GM23338 (cell line): ENCODE results near the gene MCC.

Experiments
- CREB1 ChIP-seq: fragments of 250-450 bp; sonication (Bioruptor Pico); IDR thresholded peaks from 2 replicates; pipeline ENCODE4 v1.5.0; 2020; ENCODE audit warnings: low read depth, mild to moderate bottlenecking, moderate library complexity
- EZH2 ChIP-seq: fragments of 200-600 bp; sonication (generic); IDR thresholded peaks from one replicate; pipeline ENCODE4 v1.8.0; 2017; ENCODE audit warnings: antibody characterized with exemption, mild to moderate bottlenecking, low read depth; ENCODE audit not compliant: unreplicated experiment
- EZH2phosphoT487 ChIP-seq: fragments of 200-600 bp; sonication (generic); IDR thresholded peaks from one replicate; pipeline ENCODE4 v1.8.1; 2018; ENCODE audit warnings: antibody characterized with exemption; ENCODE audit not compliant: unreplicated experiment
- JUNB ChIP-seq: IDR thresholded peaks from one replicate; pipeline ENCODE4 v1.6.1; 2016; ENCODE audit warnings: antibody characterized with exemption; ENCODE audit not compliant: unreplicated experiment
- NANOG ChIP-seq: IDR thresholded peaks from 2 replicates; pipeline ENCODE4 v1.6.1; 2016; ENCODE audit warnings: antibody characterized with exemption, borderline replicate concordance
- POLR2AphosphoS5 ChIP-seq: IDR thresholded peaks from 2 replicates; pipeline ENCODE4 v1.6.1; 2016; ENCODE audit warnings: antibody characterized with exemption, low read depth
- STAT1 ChIP-seq: IDR thresholded peaks from one replicate; pipeline ENCODE4 v1.6.1; 2016; ENCODE audit warnings: antibody characterized with exemption; ENCODE audit not compliant: unreplicated experiment
- ZNF114 ChIP-seq: fragments of 250-450 bp; sonication (Bioruptor Pico); IDR thresholded peaks from 2 replicates; pipeline ENCODE4 v1.5.0; 2020; ENCODE audit warnings: mild to moderate bottlenecking, moderate library complexity
- ZNF331 ChIP-seq: fragments of 250-450 bp; sonication (Bioruptor Pico); IDR thresholded peaks from 2 replicates; pipeline ENCODE4 v1.5.0; 2020; ENCODE audit warnings: low read depth, mild to moderate bottlenecking, moderate library complexity
- TF ChIP-seq, protein P1 (sequence below), 2 experiments: fragments of 200-600 bp in 1 of 2; sonication (generic) in 1 of 2; conservative IDR thresholded peaks; 2 replicates each; pipeline versions ENCODE4 v1.5.1 to v1.6.1; 2016 to 2017; ENCODE audit warnings: antibody characterized with exemption in 2 of 2, low read depth in 2 of 2, mild to moderate bottlenecking in 2 of 2, moderate library complexity in 1 of 2
- TF ChIP-seq, protein P2 (sequence below): IDR thresholded peaks from one replicate; pipeline ENCODE4 v1.6.1; 2018; ENCODE audit warnings: antibody characterized with exemption; ENCODE audit not compliant: unreplicated experiment
- TF ChIP-seq, protein P3 (sequence below): IDR thresholded peaks from 2 replicates; pipeline ENCODE4 v1.6.1; 2016; ENCODE audit warnings: antibody characterized with exemption

DNA sequence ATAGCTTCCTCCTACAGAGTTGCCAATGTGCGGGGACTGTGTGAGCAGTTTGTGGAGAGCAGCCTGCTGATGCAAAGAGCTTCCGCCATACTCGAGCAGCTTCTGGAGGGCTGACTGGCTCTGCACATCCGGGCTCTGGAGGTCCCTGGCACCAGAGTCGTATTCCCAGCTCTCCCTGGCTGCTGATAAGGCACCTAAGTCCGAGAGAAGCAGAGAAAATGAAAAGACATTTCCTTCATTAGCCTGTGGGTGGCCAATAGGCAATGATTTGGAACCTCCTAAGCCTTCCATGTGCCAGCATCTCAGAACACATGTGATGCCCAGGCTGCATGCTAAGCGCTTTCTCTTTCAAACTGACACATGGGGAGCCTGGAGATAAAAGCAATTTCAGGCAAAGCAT lies 147.7 kb downstream of the MCC start:
- TF ChIP-seq EZH2 (no peak), NANOG (no peak), POLR2AphosphoS5 (no peak), EZH2phosphoT487 (no peak), STAT1 (no peak), CREB1 (no peak), ZNF331 (CRISPR knock-in tag) (no peak), JUNB (no peak), ZNF114 (CRISPR knock-in tag) (no peak)
- TF ChIP-seq, protein P1, sequence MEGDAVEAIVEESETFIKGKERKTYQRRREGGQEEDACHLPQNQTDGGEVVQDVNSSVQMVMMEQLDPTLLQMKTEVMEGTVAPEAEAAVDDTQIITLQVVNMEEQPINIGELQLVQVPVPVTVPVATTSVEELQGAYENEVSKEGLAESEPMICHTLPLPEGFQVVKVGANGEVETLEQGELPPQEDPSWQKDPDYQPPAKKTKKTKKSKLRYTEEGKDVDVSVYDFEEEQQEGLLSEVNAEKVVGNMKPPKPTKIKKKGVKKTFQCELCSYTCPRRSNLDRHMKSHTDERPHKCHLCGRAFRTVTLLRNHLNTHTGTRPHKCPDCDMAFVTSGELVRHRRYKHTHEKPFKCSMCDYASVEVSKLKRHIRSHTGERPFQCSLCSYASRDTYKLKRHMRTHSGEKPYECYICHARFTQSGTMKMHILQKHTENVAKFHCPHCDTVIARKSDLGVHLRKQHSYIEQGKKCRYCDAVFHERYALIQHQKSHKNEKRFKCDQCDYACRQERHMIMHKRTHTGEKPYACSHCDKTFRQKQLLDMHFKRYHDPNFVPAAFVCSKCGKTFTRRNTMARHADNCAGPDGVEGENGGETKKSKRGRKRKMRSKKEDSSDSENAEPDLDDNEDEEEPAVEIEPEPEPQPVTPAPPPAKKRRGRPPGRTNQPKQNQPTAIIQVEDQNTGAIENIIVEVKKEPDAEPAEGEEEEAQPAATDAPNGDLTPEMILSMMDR (conservative IDR thresholded peaks at IDR 0.05; ENCODE audit: low read depth in 2 of 2) = peak; percentile 6 to 16; a peak in 1 of 4 replicates
- TF ChIP-seq, protein P2, sequence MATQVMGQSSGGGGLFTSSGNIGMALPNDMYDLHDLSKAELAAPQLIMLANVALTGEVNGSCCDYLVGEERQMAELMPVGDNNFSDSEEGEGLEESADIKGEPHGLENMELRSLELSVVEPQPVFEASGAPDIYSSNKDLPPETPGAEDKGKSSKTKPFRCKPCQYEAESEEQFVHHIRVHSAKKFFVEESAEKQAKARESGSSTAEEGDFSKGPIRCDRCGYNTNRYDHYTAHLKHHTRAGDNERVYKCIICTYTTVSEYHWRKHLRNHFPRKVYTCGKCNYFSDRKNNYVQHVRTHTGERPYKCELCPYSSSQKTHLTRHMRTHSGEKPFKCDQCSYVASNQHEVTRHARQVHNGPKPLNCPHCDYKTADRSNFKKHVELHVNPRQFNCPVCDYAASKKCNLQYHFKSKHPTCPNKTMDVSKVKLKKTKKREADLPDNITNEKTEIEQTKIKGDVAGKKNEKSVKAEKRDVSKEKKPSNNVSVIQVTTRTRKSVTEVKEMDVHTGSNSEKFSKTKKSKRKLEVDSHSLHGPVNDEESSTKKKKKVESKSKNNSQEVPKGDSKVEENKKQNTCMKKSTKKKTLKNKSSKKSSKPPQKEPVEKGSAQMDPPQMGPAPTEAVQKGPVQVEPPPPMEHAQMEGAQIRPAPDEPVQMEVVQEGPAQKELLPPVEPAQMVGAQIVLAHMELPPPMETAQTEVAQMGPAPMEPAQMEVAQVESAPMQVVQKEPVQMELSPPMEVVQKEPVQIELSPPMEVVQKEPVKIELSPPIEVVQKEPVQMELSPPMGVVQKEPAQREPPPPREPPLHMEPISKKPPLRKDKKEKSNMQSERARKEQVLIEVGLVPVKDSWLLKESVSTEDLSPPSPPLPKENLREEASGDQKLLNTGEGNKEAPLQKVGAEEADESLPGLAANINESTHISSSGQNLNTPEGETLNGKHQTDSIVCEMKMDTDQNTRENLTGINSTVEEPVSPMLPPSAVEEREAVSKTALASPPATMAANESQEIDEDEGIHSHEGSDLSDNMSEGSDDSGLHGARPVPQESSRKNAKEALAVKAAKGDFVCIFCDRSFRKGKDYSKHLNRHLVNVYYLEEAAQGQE = no peak
- TF ChIP-seq, protein P3, sequence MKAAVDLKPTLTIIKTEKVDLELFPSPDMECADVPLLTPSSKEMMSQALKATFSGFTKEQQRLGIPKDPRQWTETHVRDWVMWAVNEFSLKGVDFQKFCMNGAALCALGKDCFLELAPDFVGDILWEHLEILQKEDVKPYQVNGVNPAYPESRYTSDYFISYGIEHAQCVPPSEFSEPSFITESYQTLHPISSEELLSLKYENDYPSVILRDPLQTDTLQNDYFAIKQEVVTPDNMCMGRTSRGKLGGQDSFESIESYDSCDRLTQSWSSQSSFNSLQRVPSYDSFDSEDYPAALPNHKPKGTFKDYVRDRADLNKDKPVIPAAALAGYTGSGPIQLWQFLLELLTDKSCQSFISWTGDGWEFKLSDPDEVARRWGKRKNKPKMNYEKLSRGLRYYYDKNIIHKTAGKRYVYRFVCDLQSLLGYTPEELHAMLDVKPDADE = no peak
